Measurements from ENCODE around the gene AKAP8.
"Not testable (repeated sequence)": the region's sequence is repeated elsewhere in the genome, so short reads cannot be mapped to it uniquely, and the experiment has no call there.

AKAP8 gene

DNA sequence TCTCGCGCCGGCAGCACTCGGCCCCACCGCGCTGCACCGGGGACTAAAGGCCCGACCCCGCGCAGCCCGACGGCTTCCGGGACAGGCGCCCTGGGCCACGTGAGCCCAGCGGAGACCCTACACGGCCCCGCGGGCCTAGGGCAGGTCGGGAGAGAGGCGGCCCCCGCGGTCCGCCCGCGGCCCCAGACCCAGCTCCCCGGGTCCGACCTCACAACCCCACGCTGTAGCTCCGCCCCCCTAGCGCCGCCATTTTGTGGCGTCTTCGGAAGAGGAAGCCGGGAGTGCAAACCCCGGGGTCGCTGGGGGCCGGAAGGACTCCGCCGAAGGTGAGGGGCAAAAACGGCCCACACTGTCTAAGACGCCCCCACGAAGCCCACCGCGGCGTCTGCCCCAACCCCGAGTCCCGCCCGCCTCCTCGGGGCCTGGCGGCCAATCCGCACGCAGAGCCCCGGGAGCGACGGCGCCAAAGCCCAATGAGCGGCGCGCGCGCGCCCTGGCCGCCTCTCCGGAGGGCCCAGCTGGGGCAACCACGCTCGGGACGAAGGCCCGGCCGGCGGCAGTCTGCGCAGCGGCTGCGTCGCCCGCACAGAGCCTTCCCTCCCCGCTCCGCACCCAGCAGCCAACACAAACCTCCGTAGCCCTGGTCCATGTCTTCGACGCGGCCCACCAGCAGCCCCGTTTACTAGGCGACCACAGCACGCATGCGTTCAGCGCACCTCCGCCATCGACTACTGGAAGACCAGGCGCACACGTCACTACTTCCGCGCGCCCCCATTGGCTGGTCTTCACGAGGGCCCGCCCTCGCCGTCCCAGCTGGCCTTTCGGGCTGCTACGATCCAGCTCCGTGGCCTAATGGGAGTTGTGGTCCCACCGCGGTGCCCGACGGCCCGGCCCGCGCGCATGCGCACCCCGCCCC is at the start of gene AKAP8:
AKAP8 (minus strand) TSS at position 705 of the 916 bp plus-strand sequence; CDS start at position 649, 56 bp downstream.
- peak; percentile 98 for DNase-seq

GRCh38 chr19:15427991-15428471 is 48.4 kb upstream of the AKAP8 start:
- no peak for DNase-seq

DNA sequence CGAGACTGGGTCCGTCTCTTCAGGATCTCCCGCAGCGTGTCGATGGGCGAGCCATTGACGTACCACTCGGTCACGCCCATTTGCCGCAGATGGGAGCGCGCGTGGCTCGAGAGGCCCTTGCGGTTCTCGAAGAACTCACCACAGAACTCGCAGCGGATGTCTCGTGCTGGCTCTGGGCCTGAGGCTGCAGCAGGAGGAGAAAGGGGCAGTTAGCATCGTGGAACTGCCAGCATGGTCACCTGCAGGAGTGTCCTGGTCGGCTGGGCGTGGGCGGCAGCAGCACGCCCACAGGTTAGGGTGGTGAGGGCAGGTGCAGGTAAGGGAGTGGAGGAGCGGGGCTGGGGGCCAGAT is 47.7 kb upstream of the AKAP8 start:
- no peak for DNase-seq

DNA sequence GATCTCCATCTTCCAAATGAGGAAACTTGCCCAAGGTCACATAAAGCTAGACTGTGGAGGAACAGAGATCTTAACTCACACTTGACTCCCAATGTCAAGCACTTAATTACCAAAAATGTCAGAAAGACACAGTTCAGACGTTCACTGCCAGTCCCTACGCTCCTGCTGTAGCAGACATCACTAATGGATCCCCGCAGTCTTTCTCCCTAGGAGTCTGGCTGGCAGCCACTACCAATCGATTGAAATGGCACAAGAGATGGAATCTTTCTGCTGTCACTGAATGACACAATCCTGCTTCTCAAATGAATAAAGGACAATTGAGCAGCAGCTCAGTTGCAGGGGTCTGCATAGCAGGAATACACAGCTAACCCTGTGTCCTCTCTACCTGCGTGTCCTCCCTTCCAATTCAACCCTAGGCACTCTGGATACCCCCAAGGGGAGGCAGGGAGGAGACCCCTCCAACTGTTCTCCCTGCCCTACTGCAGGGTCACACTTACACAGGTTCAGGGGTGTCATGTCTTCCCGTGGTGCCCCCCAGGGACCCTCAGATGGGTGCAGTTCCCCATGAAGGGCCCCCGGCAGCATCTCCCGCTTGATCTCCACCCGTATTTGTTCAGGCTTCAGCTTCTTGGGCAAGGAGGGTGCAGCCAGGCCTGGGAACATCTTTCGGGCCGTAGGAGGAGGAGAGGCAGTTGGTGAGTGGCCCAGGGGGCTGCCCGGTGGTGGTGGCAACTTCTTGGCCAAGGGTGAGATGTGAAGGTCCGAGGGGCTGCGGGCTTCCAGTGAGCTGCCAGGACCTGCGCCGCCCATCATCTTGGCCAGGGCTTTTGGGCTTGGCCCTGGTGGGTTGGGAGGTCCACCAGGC is 47.1 kb upstream of the AKAP8 start:
- no peak for DNase-seq

DNA sequence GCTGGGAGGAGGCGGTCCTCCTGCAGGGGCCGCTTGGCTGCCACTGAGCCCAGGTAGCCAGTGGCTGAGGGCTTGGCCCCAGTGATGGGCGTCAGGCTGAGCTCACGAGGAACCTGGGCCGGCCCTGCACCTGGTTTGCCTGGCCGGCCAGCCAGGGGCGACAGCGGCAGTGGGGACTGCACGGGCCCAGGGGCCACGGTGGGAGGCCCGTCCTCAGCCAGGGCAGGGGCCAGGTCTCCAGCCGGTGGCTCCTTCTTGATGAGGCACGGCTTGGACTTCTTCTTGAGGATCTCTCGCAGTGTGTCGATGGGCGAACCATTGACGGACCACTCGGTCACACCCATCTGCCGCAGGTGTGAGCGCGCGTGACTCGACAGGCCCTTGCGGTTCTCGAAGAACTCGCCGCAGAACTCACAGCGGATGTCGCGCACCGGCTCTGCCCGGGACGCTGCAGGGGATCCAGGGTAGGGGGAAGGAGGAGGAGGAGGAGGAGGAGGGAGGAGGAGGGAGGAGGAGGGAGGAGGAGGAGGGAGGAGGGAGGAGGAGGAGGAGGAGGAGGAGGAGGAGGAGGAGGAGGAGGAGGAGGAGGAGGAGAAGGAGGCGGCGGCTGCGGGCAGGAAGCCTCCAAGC is 45.8 kb upstream of the AKAP8 start:
- no peak for DNase-seq

DNA sequence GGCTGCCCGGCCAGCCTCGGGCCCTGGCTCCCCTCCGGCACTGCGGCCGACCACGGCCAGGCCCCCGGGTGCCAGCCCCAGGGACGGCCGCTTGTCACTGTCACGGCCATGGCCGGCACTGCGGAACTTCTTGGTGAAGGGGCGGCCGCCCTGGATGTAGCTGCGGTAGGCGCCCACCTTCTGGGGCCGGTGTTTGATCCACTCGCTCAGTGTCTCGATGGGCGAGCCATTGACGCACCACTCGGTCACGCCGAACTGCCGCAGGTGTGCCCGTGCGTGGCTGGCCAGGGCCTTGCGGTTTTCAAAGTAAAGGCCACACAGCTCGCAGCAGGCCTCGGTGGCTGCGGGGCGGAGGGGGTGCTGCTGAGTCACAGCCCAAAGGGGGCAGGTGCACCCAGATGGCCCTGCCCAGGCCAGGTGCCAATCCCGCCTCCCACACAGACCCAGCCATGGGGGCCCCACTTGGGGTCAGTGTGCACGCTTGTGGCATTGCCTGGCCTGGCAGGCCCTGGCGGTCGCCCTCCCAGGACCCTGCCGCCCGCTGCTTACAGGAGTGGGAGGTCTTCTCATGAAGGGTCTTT is 45.2 kb upstream of the AKAP8 start:
- DNase-seq, result no peak

GRCh38 chr19:15424121-15424520 is 44.5 kb upstream of the AKAP8 start:
- no peak for DNase-seq

GRCh38 chr19:15423130-15423529 is 43.5 kb upstream of the AKAP8 start:
- no peak for DNase-seq

DNA sequence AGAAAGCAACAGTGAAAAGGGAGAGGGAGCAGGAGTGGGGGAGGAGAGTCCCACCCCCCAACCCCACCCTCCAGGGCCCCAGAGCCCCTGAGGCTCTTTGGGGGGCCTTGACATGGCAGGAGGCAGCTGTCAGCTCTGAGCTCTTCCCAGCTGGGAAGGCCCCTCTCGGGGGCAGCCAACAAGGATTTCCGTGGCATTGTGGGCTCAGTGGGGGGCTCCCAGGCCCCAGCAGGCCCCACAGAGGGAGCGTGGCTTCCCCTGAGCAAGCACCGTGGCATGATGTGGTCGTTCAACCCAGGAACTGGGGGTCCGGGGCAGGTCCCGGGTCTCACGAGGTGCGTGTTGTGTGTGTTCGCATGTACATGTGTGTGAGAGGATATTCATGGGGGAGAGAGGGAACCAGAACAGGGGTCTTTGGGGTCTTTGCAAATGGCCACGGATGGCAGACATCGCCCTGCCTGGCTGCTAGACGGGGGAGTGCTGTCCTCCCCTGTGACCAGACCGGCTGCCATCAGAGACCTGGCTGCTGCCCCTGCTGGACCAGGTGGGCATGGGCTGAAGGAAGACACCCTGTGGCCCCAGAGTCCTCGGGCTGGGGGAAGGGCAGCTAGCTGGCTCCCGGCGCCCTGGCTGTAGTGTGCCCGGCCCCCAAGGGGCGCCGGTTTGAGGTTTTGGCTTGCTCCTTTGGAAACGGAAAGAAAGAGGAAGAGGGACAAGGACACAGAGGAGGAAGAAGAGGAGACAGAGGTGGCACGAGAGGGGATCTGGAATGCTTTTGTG is 42.9 kb upstream of the AKAP8 start:
- DNase-seq, result no peak

GRCh38 chr19:15421721-15422260 is 42.2 kb upstream of the AKAP8 start:
- no peak for DNase-seq

GRCh38 chr19:15421136-15421695 is 41.6 kb upstream of the AKAP8 start:
- no peak for DNase-seq

DNA sequence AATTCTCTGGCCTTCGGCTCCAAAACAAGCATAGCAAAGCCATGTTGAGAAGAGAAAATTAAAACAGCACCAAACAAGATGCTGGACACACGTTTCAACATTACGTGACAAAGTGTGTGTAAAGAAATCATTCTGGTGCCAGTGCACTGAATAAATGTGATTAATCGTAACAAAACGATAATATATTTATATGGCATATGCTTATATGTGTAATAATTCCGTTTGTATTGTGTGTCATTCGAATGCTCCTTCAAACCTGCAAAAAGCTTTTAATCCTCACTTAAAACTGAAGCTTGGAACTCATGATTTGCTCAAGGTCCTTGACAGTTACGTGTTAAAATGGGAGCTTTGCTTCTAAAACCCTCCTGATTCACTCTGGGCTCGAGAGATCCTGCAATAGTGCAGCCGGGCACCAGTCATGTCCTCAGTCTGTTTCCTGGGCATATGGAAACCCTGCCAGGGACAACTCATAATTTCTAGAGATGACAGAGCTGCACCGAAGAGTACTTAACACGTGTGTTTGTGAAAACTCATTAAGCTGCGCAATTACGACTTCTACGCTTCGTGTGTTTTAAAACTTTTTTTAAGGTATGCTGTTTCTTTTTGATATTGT is 39.9 kb upstream of the AKAP8 start:
- DNase-seq, result no peak

DNA sequence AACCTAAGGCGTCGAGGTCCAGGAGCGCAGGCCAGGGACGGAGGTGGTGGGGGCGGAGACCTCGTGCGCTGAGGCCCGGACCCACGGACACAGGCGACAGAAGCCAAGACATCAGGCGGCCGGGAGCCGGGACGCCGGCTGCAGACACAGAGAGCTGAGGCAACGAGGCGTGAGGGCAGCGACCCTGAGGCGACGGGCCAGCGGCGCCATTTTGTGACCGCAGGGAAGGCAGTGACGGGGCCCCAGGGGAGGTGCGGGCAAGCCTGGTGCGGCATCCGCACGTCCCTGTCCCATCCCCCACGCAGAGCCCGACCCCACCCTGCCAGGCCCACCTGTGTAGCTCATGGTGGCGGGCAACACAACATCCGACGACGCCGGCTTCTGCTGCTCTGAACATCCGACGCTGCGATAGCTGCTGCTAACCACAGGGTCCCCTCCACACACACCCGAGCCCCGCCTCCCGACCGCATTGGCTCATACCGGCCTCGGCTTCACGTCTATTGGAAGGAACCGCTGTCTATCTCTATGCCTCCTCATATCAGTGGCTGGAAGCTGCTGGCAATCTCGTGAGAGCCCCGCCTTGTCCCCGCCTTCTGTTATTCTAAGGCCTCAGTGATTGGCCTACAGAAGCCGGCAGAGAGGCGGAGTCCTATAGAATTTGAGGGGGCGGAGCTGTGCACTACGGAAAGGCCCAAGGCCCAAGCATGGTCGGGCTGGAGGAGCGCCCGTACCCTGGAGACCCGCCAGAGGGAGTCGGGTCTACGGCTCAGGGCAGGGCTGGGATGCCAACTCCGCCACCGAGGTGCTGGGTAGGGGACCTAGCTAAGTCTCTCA is 39.2 kb upstream of the AKAP8 start, which contains the start of gene AKAP8L:
AKAP8L (minus strand) TSS at position 410 of the 834 bp plus-strand sequence; CDS start at position 345, 65 bp downstream.
- peak; percentile 97 for DNase-seq

GRCh38 chr19:15418231-15418578 is 38.6 kb upstream of the AKAP8 start:
- DNase-seq, result peak; percentile 20

- DNase-seq, result no peak
Observed at GRCh38 chr19:15417699-15418098, 38.1 kb upstream of the AKAP8 start.

GRCh38 chr19:15412832-15413231 is 33.2 kb upstream of the AKAP8 start:
- no peak for DNase-seq

DNA sequence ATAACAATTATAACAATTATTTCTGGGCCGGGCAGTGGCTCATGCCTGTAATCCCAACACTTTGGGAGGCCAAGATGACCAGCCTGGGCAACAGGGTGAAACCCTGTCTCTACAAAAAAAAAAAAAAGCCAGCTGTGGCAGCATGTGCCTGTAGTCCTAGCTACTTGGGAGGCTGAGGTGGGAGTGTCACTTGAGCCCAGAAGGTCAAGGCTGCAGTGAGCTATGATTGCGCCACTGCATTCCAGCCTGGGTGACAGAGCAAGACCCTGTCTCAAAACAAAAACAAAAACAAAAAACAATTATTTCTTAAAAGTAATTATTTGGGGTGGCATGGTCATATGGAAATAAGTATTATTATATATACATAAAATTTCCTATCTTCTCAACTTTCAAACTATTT is 31.8 kb upstream of the AKAP8 start:
- not testable (repeated sequence) for DNase-seq

GRCh38 chr19:15404780-15405211 is 25.2 kb upstream of the AKAP8 start:
- DNase-seq, result no peak

DNA sequence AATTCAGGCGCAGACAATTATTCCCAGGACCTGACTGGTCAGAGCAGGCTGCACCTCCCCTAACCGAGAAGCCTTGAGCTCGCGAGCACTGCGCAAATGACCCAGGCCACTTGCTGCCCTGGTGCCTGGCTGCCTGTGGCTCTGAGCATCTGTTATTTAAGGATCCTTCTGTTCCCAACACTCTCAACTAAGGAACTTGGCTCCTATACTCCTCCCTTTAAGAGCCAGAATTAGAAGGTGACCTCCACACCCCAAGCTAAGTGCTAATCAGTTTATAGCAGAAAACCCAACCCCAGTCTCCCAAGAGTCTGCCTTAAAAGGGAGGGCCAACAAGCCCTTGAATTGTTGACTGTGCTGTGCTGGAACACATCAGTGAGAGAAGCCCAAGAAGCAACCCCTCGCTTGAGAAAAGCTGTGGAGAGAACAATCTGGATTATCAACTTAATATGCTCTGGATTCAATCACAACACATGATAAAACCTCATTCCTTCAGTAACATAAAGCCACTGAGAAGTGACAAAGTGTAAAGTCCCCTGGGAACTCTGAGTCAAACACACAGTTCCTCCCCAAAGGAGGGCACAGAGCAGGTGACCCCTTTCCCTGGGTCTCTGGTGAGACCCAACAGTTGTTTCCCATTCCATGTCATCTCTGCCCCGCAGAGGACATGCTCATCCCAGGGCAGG is 24.7 kb upstream of the AKAP8 start:
- no peak for DNase-seq

Measured in stimulated activated CD4-positive, alpha-beta T cell treated with anti-CD3 and anti-CD28 coated beads, Interleukin-4, amount 100 ng/mL, for 1 hour (primary cell).